ENCODE measurements around the gene IL1R2.

IL1R2 gene

GRCh38 chr2:102070058-102070642 lies 78.4 kb downstream of the IL1R2 start:
- no peak overlapping the region for H3K4me3 ChIP-seq (ENCODE audit: low read depth, low read length)
- no peak for TF ChIP-seq CTCF (IDR thresholded peaks at IDR 0.05; ENCODE audit: low read depth, low read length)
- in situ Hi-C loops (cut with HindIII; ENCODE audit: low sequenced_read_pairs), result no loop called here
- peak; percentile 33 for DNase-seq (ENCODE audit: low read depth, low spot score)

- DNase-seq (ENCODE audit: low read depth, low spot score), result peak; percentile 53
- in situ Hi-C loops (cut with HindIII; ENCODE audit: low sequenced_read_pairs), result no loop called here
- TF ChIP-seq CTCF (IDR thresholded peaks at IDR 0.05; ENCODE audit: low read depth, low read length), result no peak
- no peak overlapping the region for H3K4me3 ChIP-seq (ENCODE audit: low read depth, low read length)
These were observed 81.0 kb downstream of the IL1R2 start for GRCh38 chr2:102072741-102073140.

GRCh38 chr2:102073168-102073724 lies 81.5 kb downstream of the IL1R2 start:
- DNase-seq (ENCODE audit: low read depth, low spot score), result no peak
- TF ChIP-seq CTCF (IDR thresholded peaks at IDR 0.05; ENCODE audit: low read depth, low read length), result no peak
- H3K4me3 ChIP-seq (ENCODE audit: low read depth, low read length), result no peak overlapping the region
- in situ Hi-C loops (cut with HindIII; ENCODE audit: low sequenced_read_pairs), result no loop called here

- H3K4me3 ChIP-seq (ENCODE audit: low read depth, low read length), result no peak overlapping the region
- no peak for DNase-seq (ENCODE audit: low read depth, low spot score)
- in situ Hi-C loops (cut with HindIII; ENCODE audit: low sequenced_read_pairs), result no loop called here
- TF ChIP-seq CTCF (IDR thresholded peaks at IDR 0.05; ENCODE audit: low read depth, low read length), result no peak
These were observed 82.5 kb downstream of the IL1R2 start for GRCh38 chr2:102074152-102074783.

- no peak for DNase-seq (ENCODE audit: low read depth, low spot score)
- TF ChIP-seq CTCF (IDR thresholded peaks at IDR 0.05; ENCODE audit: low read depth, low read length), result no peak
- in situ Hi-C loops (cut with HindIII; ENCODE audit: low sequenced_read_pairs), result no loop called here
- H3K4me3 ChIP-seq (ENCODE audit: low read depth, low read length), result no peak overlapping the region
These were observed 83.7 kb downstream of the IL1R2 start for GRCh38 chr2:102075479-102075878.

- no peak for TF ChIP-seq CTCF (IDR thresholded peaks at IDR 0.05; ENCODE audit: low read depth, low read length)
- in situ Hi-C loops (cut with HindIII; ENCODE audit: low sequenced_read_pairs), result no loop called here
- H3K4me3 ChIP-seq (ENCODE audit: low read depth, low read length), result no peak overlapping the region
- DNase-seq (ENCODE audit: low read depth, low spot score), result no peak
These were observed 84.8 kb downstream of the IL1R2 start for GRCh38 chr2:102076512-102076911.

All from astrocyte of the spinal cord (primary cell).